Measurements from ENCODE around the gene C15orf61.

DNA sequence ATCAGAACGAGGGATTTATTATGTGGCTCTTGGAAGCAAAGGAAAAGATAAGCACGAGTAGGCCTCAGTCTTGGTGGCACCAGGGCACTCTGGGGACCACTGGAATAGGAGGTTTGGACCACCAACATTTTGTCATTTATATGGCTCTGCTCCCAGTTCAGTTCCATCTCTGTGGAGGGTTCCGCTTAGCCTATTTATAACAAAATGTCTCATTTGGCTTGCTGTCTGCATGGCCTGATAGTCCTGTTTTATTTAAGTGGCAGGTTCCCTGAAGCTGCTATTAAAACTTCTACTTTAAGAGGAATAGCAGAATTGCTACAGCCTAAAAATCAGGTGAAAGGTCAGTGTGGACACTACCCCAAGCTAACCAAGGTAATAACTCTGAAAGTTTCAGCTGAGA, 48.7 kb downstream of the C15orf61 start:
- TF ChIP-seq, protein P1, sequence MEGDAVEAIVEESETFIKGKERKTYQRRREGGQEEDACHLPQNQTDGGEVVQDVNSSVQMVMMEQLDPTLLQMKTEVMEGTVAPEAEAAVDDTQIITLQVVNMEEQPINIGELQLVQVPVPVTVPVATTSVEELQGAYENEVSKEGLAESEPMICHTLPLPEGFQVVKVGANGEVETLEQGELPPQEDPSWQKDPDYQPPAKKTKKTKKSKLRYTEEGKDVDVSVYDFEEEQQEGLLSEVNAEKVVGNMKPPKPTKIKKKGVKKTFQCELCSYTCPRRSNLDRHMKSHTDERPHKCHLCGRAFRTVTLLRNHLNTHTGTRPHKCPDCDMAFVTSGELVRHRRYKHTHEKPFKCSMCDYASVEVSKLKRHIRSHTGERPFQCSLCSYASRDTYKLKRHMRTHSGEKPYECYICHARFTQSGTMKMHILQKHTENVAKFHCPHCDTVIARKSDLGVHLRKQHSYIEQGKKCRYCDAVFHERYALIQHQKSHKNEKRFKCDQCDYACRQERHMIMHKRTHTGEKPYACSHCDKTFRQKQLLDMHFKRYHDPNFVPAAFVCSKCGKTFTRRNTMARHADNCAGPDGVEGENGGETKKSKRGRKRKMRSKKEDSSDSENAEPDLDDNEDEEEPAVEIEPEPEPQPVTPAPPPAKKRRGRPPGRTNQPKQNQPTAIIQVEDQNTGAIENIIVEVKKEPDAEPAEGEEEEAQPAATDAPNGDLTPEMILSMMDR (conservative IDR thresholded peaks at IDR 0.05; ENCODE audit: low read depth, low read length): no peak
- TF ChIP-seq EZH2 (IDR thresholded peaks at IDR 0.05; ENCODE audit: low read length, unreplicated experiment) (no peak), EZH2phosphoT487 (IDR thresholded peaks at IDR 0.05; ENCODE audit: borderline replicate concordance, low read length) (no peak)
